Neuronal stem cell (in vitro differentiated cells): ENCODE data around the gene POU2AF1.
A peak's percentile ranks its signal among the peaks of the same experiment; 100 is the strongest.

Source experiments
- DNase-seq: peaks from one replicate; pipeline ENCODE4 v3.0.0-alpha.2; 2013; ENCODE audit warnings: low spot score
- H2AFZ ChIP-seq: one replicate; pipeline ENCODE4 v1.6.1; 2013; ENCODE audit warnings: mild to moderate bottlenecking, low read length, inconsistent platforms
- H2AK5ac ChIP-seq: 2 replicates; pipeline ENCODE4 v1.6.1; 2013; ENCODE audit warnings: low read depth, mild to moderate bottlenecking, inconsistent platforms, low read length, moderate library complexity, mixed read lengths
- H2BK120ac ChIP-seq: 2 replicates; pipeline ENCODE4 v1.6.1; 2013; ENCODE audit warnings: low read depth, mild to moderate bottlenecking, inconsistent platforms, low read length, moderate library complexity, mixed read lengths
- H2BK12ac ChIP-seq: one replicate; pipeline ENCODE4 v1.6.1; 2013; ENCODE audit warnings: low read length, inconsistent platforms
- H2BK15ac ChIP-seq: 2 replicates; pipeline ENCODE4 v1.6.1; 2013; ENCODE audit warnings: mild to moderate bottlenecking, low read length, inconsistent platforms, mixed read lengths
- H2BK5ac ChIP-seq: one replicate; pipeline ENCODE4 v1.6.1; 2013; ENCODE audit warnings: inconsistent platforms, mild to moderate bottlenecking, low read length, moderate library complexity
- H3K14ac ChIP-seq: one replicate; pipeline ENCODE4 v1.6.1; 2013; ENCODE audit warnings: low read length, inconsistent platforms
- H3K18ac ChIP-seq: 2 replicates; pipeline ENCODE4 v1.6.1; 2013; ENCODE audit warnings: low read length, inconsistent platforms
- H3K23ac ChIP-seq: 2 replicates; pipeline ENCODE4 v1.6.1; 2013; ENCODE audit warnings: low read depth, mild to moderate bottlenecking, mixed read lengths, low read length, inconsistent platforms; ENCODE audit not compliant: poor library complexity
- H3K27ac ChIP-seq: replicated peaks from 3 replicates; pipeline ENCODE4 v1.5.1; 2013; ENCODE audit warnings: low read length, inconsistent platforms
- H3K27me3 ChIP-seq, 3 experiments: 2 replicates each; pipeline ENCODE4 v1.6.1; 2013; ENCODE audit warnings: low read length in 3 of 3, mild to moderate bottlenecking in 2 of 3, inconsistent platforms in 1 of 3, low read depth in 1 of 3, mixed read lengths in 1 of 3, moderate library complexity in 1 of 3; ENCODE audit not compliant: control insufficient read depth in 3 of 3, insufficient read depth in 3 of 3
- H3K36me3 ChIP-seq, 2 donors: replicated peaks in 1 of 2; 2 replicates each; pipeline ENCODE4 v1.6.1; 2013; ENCODE audit warnings: low read length in 2 of 2; ENCODE audit not compliant: control insufficient read depth in 2 of 2, insufficient read depth in 2 of 2
- H3K4ac ChIP-seq: 2 replicates; pipeline ENCODE4 v1.6.1; 2013; ENCODE audit warnings: inconsistent platforms, mild to moderate bottlenecking, low read length, moderate library complexity
- H3K4me1 ChIP-seq, 2 donors: 1 replicate in 1 of 2; 2 replicates in 1 of 2; pipeline ENCODE4 v1.6.1; 2013; ENCODE audit warnings: low read length in 2 of 2, low read depth in 1 of 2; ENCODE audit not compliant: control insufficient read depth in 2 of 2, insufficient read depth in 1 of 2
- H3K4me2 ChIP-seq: one replicate; pipeline ENCODE4 v1.6.1; 2013; ENCODE audit warnings: mild to moderate bottlenecking, low read length, inconsistent platforms; ENCODE audit not compliant: insufficient read depth, poor library complexity, severe bottlenecking
- H3K4me3 ChIP-seq, 2 donors: 2 replicates each; pipeline ENCODE4 v1.5.1; 2013; ENCODE audit warnings: low read length in 2 of 2, mild to moderate bottlenecking in 2 of 2, inconsistent platforms in 1 of 2, moderate library complexity in 1 of 2
- H3K79me1 ChIP-seq: one replicate; pipeline ENCODE4 v1.6.1; 2013; ENCODE audit warnings: low read depth, mild to moderate bottlenecking, inconsistent platforms, low read length, moderate library complexity
- H3K9ac ChIP-seq: one replicate; pipeline ENCODE4 v1.6.1; 2013; ENCODE audit warnings: mild to moderate bottlenecking, low read depth, low read length, inconsistent platforms; ENCODE audit not compliant: poor library complexity
- H3K9me3 ChIP-seq, 2 donors: replicated peaks in 1 of 2; 2 replicates each; pipeline versions ENCODE3 to v1.6.1; 2013; ENCODE audit warnings: low read length in 2 of 2, mild to moderate bottlenecking in 2 of 2, inconsistent platforms in 1 of 2, low read depth in 1 of 2, mixed read lengths in 1 of 2, moderate library complexity in 1 of 2; ENCODE audit not compliant: control insufficient read depth in 2 of 2, insufficient read depth in 1 of 2
- H4K8ac ChIP-seq: one replicate; pipeline ENCODE4 v1.6.1; 2013; ENCODE audit warnings: low read depth, mild to moderate bottlenecking, inconsistent platforms, low read length, moderate library complexity
- H4K91ac ChIP-seq: one replicate; pipeline ENCODE4 v1.6.1; 2013; ENCODE audit warnings: low read length, low read depth, mild to moderate bottlenecking, inconsistent platforms; ENCODE audit not compliant: poor library complexity
- WGBS, 2 donors: extraction: QIAGEN DNeasy Blood & Tissue Kit; methylation state at CpG; one replicate each; pipeline ENCODE4 v1.1.7; 2013; ENCODE audit warnings: missing lambda C conversion rate in 2 of 2, mixed read lengths in 1 of 2; ENCODE audit not compliant: insufficient read length in 2 of 2, insufficient replicate concordance in 1 of 2; ENCODE audit errors: extremely low coverage in 2 of 2; 5-methylcytosine and 5-hydroxymethylcytosine counted together

POU2AF1 gene

DNA sequence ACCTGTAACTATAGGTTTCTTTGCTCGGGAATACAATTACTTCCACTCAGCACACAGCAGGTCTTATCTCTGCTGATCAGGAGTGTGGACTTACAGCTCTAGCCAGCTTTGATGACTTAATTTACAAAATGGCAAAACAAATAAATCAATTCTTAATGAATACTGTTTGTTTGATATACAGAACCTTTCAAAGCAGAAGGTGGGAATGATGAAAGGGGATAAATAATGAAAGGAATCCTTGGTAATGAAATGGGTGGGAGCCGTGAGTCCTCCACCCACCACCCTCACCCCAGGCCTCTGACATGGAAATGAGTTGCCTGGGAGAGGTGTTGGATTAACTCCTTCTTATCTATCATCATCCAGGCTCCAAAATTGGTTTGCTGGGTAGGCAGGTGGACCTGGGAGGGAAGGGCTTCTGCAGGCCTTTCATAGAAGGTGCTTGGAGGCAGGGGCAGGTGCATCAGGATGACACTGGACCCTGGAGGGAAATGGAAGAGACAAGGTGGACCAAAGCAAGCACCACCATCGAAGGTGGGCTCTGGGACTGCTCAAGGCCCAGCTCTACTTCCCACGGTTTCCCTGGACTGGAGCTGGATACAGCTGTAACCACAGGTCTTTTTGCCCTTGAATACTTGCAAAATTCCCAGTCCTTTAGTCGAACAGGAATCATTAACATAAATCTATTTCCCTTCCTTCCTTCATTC, 23.0 kb downstream of the POU2AF1 start:
- no peaks in the 10 kb centered on the region for H3K9me3 ChIP-seq
- no peak overlapping the region for H2AFZ ChIP-seq
- H3K79me1 ChIP-seq = no peaks in the 10 kb centered on the region
- H3K27me3 ChIP-seq = no peaks in the 10 kb centered on the region
- no peak overlapping the region for H3K4ac ChIP-seq
- H3K36me3 ChIP-seq = no peaks in the 10 kb centered on the region
- H4K8ac ChIP-seq = no peak overlapping the region
- H3K18ac ChIP-seq = peak overlapping the region; percentile 25
- no peak overlapping the region for H3K4me3 ChIP-seq
- no peak overlapping the region for H2BK15ac ChIP-seq
- no peak overlapping the region for H3K27ac ChIP-seq
- no peak overlapping the region for H3K9ac ChIP-seq
- H3K14ac ChIP-seq = no peak overlapping the region
- no peaks in the 10 kb centered on the region for H3K4me1 ChIP-seq
- H2BK120ac ChIP-seq = no peak overlapping the region
- DNase-seq = no peak
- no peak overlapping the region for H2BK12ac ChIP-seq
- H3K4me2 ChIP-seq = no peak overlapping the region
- H3K23ac ChIP-seq = no peak overlapping the region
- H2BK5ac ChIP-seq = no peak overlapping the region
- H2AK5ac ChIP-seq = no peak overlapping the region
- no CpG with 5 or more reads among the region's 5 CpGs for WGBS, 2 donors
- no peak overlapping the region for H4K91ac ChIP-seq

GRCh38 chr11:111355101-111355500, 24.0 kb downstream of the POU2AF1 start:
- H3K14ac ChIP-seq = no peak overlapping the region
- H3K27ac ChIP-seq = no peak overlapping the region
- no peaks in the 10 kb centered on the region for H3K9me3 ChIP-seq
- H2BK12ac ChIP-seq = no peak overlapping the region
- H2BK120ac ChIP-seq = no peak overlapping the region
- H3K23ac ChIP-seq = no peak overlapping the region
- no peaks in the 10 kb centered on the region for H3K36me3 ChIP-seq
- no peaks in the 10 kb centered on the region for H3K4me1 ChIP-seq
- WGBS, 2 donors = no CpG with 5 or more reads among the region's 5 CpGs
- H3K27me3 ChIP-seq = no peaks in the 10 kb centered on the region
- DNase-seq = no peak
- no peak overlapping the region for H2BK5ac ChIP-seq
- H3K18ac ChIP-seq = peak overlapping the region; percentile 77
- H3K9ac ChIP-seq = no peak overlapping the region
- H4K8ac ChIP-seq = no peak overlapping the region
- no peak overlapping the region for H2BK15ac ChIP-seq
- no peak overlapping the region for H4K91ac ChIP-seq
- H3K4ac ChIP-seq = no peak overlapping the region
- H3K79me1 ChIP-seq = no peaks in the 10 kb centered on the region
- no peak overlapping the region for H3K4me3 ChIP-seq
- no peak overlapping the region for H2AFZ ChIP-seq
- no peak overlapping the region for H3K4me2 ChIP-seq
- no peak overlapping the region for H2AK5ac ChIP-seq

- WGBS, 2 donors = no CpG with 5 or more reads among the region's 2 CpGs
- H3K4ac ChIP-seq = no peak overlapping the region
- H3K27ac ChIP-seq = no peak overlapping the region
These were observed 24.5 kb downstream of the POU2AF1 start for GRCh38 chr11:111354601-111354891.

DNA sequence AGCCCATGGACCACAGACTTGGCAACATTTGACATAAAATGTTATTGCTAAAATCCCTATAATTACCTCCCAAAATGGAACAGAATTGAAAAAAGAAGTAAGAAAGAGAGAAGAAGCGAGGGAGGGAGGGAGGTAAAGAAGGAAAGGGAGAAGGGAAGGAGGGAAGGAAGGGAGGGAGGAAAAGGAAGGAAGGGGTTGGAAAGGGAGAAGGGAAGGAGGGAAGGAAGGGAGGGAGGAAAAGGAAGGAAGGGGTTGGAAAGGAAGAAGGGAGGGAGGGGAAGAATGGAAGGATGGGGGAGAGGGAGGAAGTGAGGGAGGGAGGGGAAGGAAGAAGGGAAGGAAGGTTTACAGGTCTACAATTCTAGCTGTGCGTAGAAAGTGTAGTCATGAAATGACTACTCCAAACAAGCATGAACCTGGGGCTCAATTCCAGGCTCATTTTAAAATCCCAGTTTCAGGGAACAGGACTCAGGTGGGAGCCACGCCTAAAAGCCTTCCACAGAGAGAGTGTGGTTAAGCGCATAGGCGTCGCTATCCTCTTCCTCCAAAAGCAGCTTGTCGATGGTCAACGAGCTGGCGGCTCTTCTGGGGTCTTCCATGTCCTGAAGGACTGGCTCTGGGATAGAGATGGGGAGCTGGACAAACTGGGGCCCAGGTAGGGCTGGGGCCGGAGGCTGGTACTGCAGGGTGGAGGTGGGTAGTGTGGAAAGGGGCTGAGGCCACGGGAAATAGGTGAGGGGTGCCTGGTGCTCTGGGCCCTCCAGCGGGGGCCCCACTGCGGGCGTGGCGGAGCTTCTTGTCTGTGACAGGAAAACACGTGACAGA, 25.1 kb downstream of the POU2AF1 start:
- no peak overlapping the region for H3K23ac ChIP-seq
- no peaks in the 10 kb centered on the region for H3K27me3 ChIP-seq
- H2BK15ac ChIP-seq = no peak overlapping the region
- H3K4me1 ChIP-seq = no peaks in the 10 kb centered on the region
- H3K9ac ChIP-seq = no peak overlapping the region
- no peak for DNase-seq
- no peak overlapping the region for H4K8ac ChIP-seq
- 100% methylated on average over 1 of the region's 16 CpGs; no CpG with 5 or more reads in 1 of the 2 donors for WGBS, 2 donors
- H3K14ac ChIP-seq = no peak overlapping the region
- peak overlapping the region; percentile 30 for H3K18ac ChIP-seq
- peak overlapping the region; percentile 48 for H2AK5ac ChIP-seq
- no peak overlapping the region for H4K91ac ChIP-seq
- H3K4ac ChIP-seq = no peak overlapping the region
- no peak overlapping the region for H3K4me3 ChIP-seq
- no peak overlapping the region for H3K27ac ChIP-seq
- no peaks in the 10 kb centered on the region for H3K79me1 ChIP-seq
- H3K4me2 ChIP-seq = no peak overlapping the region
- no peaks in the 10 kb centered on the region for H3K36me3 ChIP-seq
- H2BK12ac ChIP-seq = no peak overlapping the region
- H2BK120ac ChIP-seq = no peak overlapping the region
- no peak overlapping the region for H2AFZ ChIP-seq
- no peaks in the 10 kb centered on the region for H3K9me3 ChIP-seq
- H2BK5ac ChIP-seq = no peak overlapping the region

More at GRCh38 chr11:111354601-111354891, 24.5 kb downstream of the POU2AF1 start:
- H2BK120ac ChIP-seq = no peak overlapping the region
- H4K91ac ChIP-seq = no peak overlapping the region
- H3K23ac ChIP-seq = no peak overlapping the region
- no peak overlapping the region for H3K4me3 ChIP-seq
- H3K27me3 ChIP-seq = no peaks in the 10 kb centered on the region
- no peaks in the 10 kb centered on the region for H3K9me3 ChIP-seq
- no peak overlapping the region for H3K9ac ChIP-seq
- no peak for DNase-seq
- no peaks in the 10 kb centered on the region for H3K4me1 ChIP-seq
- H3K79me1 ChIP-seq = no peaks in the 10 kb centered on the region
- H3K14ac ChIP-seq = no peak overlapping the region
- H2AK5ac ChIP-seq = peak overlapping the region; percentile 48
- H3K36me3 ChIP-seq = no peaks in the 10 kb centered on the region
- no peak overlapping the region for H2BK15ac ChIP-seq
- H2BK12ac ChIP-seq = no peak overlapping the region
- H3K18ac ChIP-seq = no peak overlapping the region
- no peak overlapping the region for H2AFZ ChIP-seq
- H2BK5ac ChIP-seq = no peak overlapping the region
- H4K8ac ChIP-seq = no peak overlapping the region
- H3K4me2 ChIP-seq = no peak overlapping the region
